Measurements from ENCODE around the gene ITCH. TPM values are rescaled to one million over a fixed set of nuclear protein-coding genes. Genes with fewer than 3 reads are reported as not detected.

Gene ITCH
- total and polyA plus RNA-seq, 2 donors (not counting 3 experiments of a cell fraction or from before 2014, with no cell fraction given): 6.4 to 57.4 TPM

- peaks cover 2% of the 10 kb centered on the region for H3K79me2 ChIP-seq (ENCODE audit: control insufficient read depth, insufficient read depth, low read length)
- peaks cover 2% of the 10 kb centered on the region for H4K20me1 ChIP-seq (replicated peaks; ENCODE audit: control insufficient read depth, extremely low read depth, insufficient read depth, low read length)
- peak; percentile 66 for TF ChIP-seq JUN (IDR thresholded peaks at IDR 0.05; ENCODE audit: borderline replicate concordance, insufficient read depth, insufficient read length, low read depth)
- peak; percentile 56 for TF ChIP-seq FOS (IDR thresholded peaks at IDR 0.05; ENCODE audit: borderline replicate concordance, insufficient read depth, low read length)
- no peak for TF ChIP-seq EZH2 (IDR thresholded peaks at IDR 0.05; ENCODE audit: borderline replicate concordance, low read depth, low read length, severe bottlenecking)
- TF ChIP-seq CTCF (IDR thresholded peaks at IDR 0.05; ENCODE audit: extremely low read depth in 1 of 2, insufficient read depth in 1 of 2, low read depth in 1 of 2, low read length in 2 of 2): no peak
- H3K27me3 ChIP-seq (ENCODE audit: control insufficient read depth in 2 of 2, insufficient read depth in 2 of 2, low read length in 2 of 2): no peaks in the 10 kb centered on the region
- H2AFZ ChIP-seq (ENCODE audit: low read depth, low read length): no peak overlapping the region
- no peak overlapping the region for H3K27ac ChIP-seq (ENCODE audit: insufficient read depth, low read depth, low read length)
- H3K9me3 ChIP-seq (replicated peaks; ENCODE audit: control insufficient read depth, insufficient read depth, low read length): no peaks in the 10 kb centered on the region
- DNase-seq (ENCODE audit: low read depth, low spot score) (peak; percentile 77), FAIRE-seq (no peak)
- H3K9me1 ChIP-seq (replicated peaks; ENCODE audit: control insufficient read depth, extremely low read depth, insufficient read depth, low read length): peaks cover 2% of the 10 kb centered on the region
- dilution Hi-C loops (cut with MboI; ENCODE audit: extremely low pct_ligation_motif_present, low sequenced_read_pairs): no loop called here
- H3K4me3 ChIP-seq (replicated peaks in 1 of 3; ENCODE audit: insufficient read depth in 1 of 3, low read depth in 1 of 3, low read length in 3 of 3): no peak overlapping the region
- ChIA-PET CTCF (interaction anchor here (1.2 to 2.3 kb wide), 3 partner anchors 13 to 282 kb away, joined by 5 to 42 read pairs (median 8); no protein-coding TSS in a partner anchor), POLR2A (no interaction called here)
- H3K36me3 ChIP-seq (ENCODE audit: control insufficient read depth in 2 of 2, extremely low read depth in 1 of 2, insufficient read depth in 2 of 2, low read length in 2 of 2): peaks cover 2% of the 10 kb centered on the region in 2 experiments
- H3K4me2 ChIP-seq (ENCODE audit: insufficient read depth, low read length): no peak overlapping the region
- H3K4me1 ChIP-seq (ENCODE audit: control insufficient read depth, extremely low read depth, insufficient read depth, low read length): peaks cover 14% of the 10 kb centered on the region
- no TSS peak for BruUV-seq (replicated peaks)
- intact Hi-C loops (cut with micrococcal nuclease): no loop called here
- H3K9ac ChIP-seq (replicated peaks; ENCODE audit: extremely low read depth, insufficient read depth, low read length): no peak overlapping the region
Observed at GRCh38 chr20:34472246-34472925, 109.3 kb downstream of the ITCH start.

Data from endothelial cell of umbilical vein (primary cell).